ENCODE data around the gene SETSIP. TPM values are rescaled to one million over a fixed set of nuclear protein-coding genes. Genes with fewer than 3 reads are reported as not detected.

SETSIP gene
- total RNA-seq, 1 experiment from 2014 or later: not detected

- Histone ChIP-seq H3K4me1 (replicated peaks; ENCODE audit: insufficient read depth) (no peaks in the 10 kb centered on the region), H3K27ac (no peak overlapping the region), H3K9me2 (ENCODE audit: insufficient read depth) (no peaks in the 10 kb centered on the region), H3K9me3 (ENCODE audit: insufficient read depth, low read depth) (no peaks in the 10 kb centered on the region), H3F3A (ENCODE audit: insufficient read depth, low read depth) (no peaks in the 10 kb centered on the region), H4K20me1 (ENCODE audit: insufficient read depth) (no peaks in the 10 kb centered on the region), H3K4me2 (no peak overlapping the region), H2AFZ (no peak overlapping the region), H3K27me3 (ENCODE audit: insufficient read depth, low read depth) (no peaks in the 10 kb centered on the region), H3K4me3 (no peak overlapping the region), H3K36me3 (ENCODE audit: low read depth) (no peaks in the 10 kb centered on the region), H3K79me2 (ENCODE audit: low read depth) (no peaks in the 10 kb centered on the region)
- ChIA-PET POLR2A (ENCODE audit: unreplicated experiment) (no interaction called here), CTCF (interaction anchor here (0.6 kb wide), 1 partner anchor 10 kb away, joined by 8 read pairs; no protein-coding TSS in a partner anchor)
- intact Hi-C loops (cut with micrococcal nuclease; ENCODE audit: unreplicated experiment): no loop called here
- BruUV-seq (replicated peaks): no TSS peak
- TF ChIP-seq EZH2 (IDR thresholded peaks at IDR 0.05; ENCODE audit: low read depth): no peak
- TF ChIP-seq CTCF (conservative IDR thresholded peaks at IDR 0.05): no peak
- DNase-seq: no peak
These were observed 21.1 kb upstream of the SETSIP start for GRCh38 chr1:92096317-92096716.

- H3K4me2 ChIP-seq: no peak overlapping the region
- H2AFZ ChIP-seq: no peak overlapping the region
- ChIA-PET CTCF (interaction anchor here (0.6 kb wide), 1 partner anchor 11 kb away, joined by 8 read pairs; no protein-coding TSS in a partner anchor), POLR2A (ENCODE audit: unreplicated experiment) (no interaction called here)
- no peaks in the 10 kb centered on the region for H3K79me2 ChIP-seq (ENCODE audit: low read depth)
- no TSS peak for BruUV-seq (replicated peaks)
- no peaks in the 10 kb centered on the region for H3K4me1 ChIP-seq (replicated peaks; ENCODE audit: insufficient read depth)
- H3F3A ChIP-seq (ENCODE audit: insufficient read depth, low read depth): no peaks in the 10 kb centered on the region
- no peak overlapping the region for H3K27ac ChIP-seq
- no peaks in the 10 kb centered on the region for H3K9me3 ChIP-seq (ENCODE audit: insufficient read depth, low read depth)
- no peaks in the 10 kb centered on the region for H3K9me2 ChIP-seq (ENCODE audit: insufficient read depth)
- no peak for DNase-seq
- intact Hi-C loops (cut with micrococcal nuclease; ENCODE audit: unreplicated experiment): no loop called here
- no peaks in the 10 kb centered on the region for H4K20me1 ChIP-seq (ENCODE audit: insufficient read depth)
- no peaks in the 10 kb centered on the region for H3K36me3 ChIP-seq (ENCODE audit: low read depth)
- no peak overlapping the region for H3K4me3 ChIP-seq
- no peak for TF ChIP-seq EZH2 (IDR thresholded peaks at IDR 0.05; ENCODE audit: low read depth)
- TF ChIP-seq CTCF (conservative IDR thresholded peaks at IDR 0.05): no peak
- no peaks in the 10 kb centered on the region for H3K27me3 ChIP-seq (ENCODE audit: insufficient read depth, low read depth)
These were observed 20.7 kb upstream of the SETSIP start for GRCh38 chr1:92095874-92096273.

- POLR2A ChIA-PET (ENCODE audit: unreplicated experiment): no interaction called here
- H3K36me3 ChIP-seq (ENCODE audit: low read depth): no peaks in the 10 kb centered on the region
- CTCF ChIA-PET: no interaction called here
- no peaks in the 10 kb centered on the region for H3F3A ChIP-seq (ENCODE audit: insufficient read depth, low read depth)
- no peak overlapping the region for H3K4me2 ChIP-seq
- H3K79me2 ChIP-seq (ENCODE audit: low read depth): no peaks in the 10 kb centered on the region
- DNase-seq: no peak
- H3K27me3 ChIP-seq (ENCODE audit: insufficient read depth, low read depth): no peaks in the 10 kb centered on the region
- TF ChIP-seq CTCF (conservative IDR thresholded peaks at IDR 0.05): no peak
- no peak for TF ChIP-seq EZH2 (IDR thresholded peaks at IDR 0.05; ENCODE audit: low read depth)
- no TSS peak for BruUV-seq (replicated peaks)
- intact Hi-C loops (cut with micrococcal nuclease; ENCODE audit: unreplicated experiment): no loop called here
- H3K4me1 ChIP-seq (replicated peaks; ENCODE audit: insufficient read depth): no peaks in the 10 kb centered on the region
- H2AFZ ChIP-seq: no peak overlapping the region
- no peaks in the 10 kb centered on the region for H3K9me3 ChIP-seq (ENCODE audit: insufficient read depth, low read depth)
- H3K9me2 ChIP-seq (ENCODE audit: insufficient read depth): no peaks in the 10 kb centered on the region
- H3K27ac ChIP-seq: no peak overlapping the region
- no peaks in the 10 kb centered on the region for H4K20me1 ChIP-seq (ENCODE audit: insufficient read depth)
- H3K4me3 ChIP-seq: no peak overlapping the region
These were observed 19.4 kb upstream of the SETSIP start for GRCh38 chr1:92094595-92094994.

All from PC-9 (cell line).